Measurements from ENCODE around the gene GPR158.

- TF ChIP-seq CTCF (IDR thresholded peaks at IDR 0.05; ENCODE audit: poor library complexity) (no peak), EZH2 (IDR thresholded peaks at IDR 0.05; ENCODE audit: borderline replicate concordance) (no peak)
These were observed 322.4 kb downstream of the GPR158 start for GRCh38 chr10:25497246-25497645.

Data from hepatocyte (in vitro differentiated cells).